RWPE1 (cell line): ENCODE data around the gene GDI2.

Experiments used
- CTCF ChIA-PET: fragments of 350-600 bp; sonication (Branson Sonifier 250); formaldehyde crosslinking; extraction: SDS; loops from one replicate; lab custom pipeline; 2021; lab: Yijun Ruan, JAX
- POLR2A ChIA-PET: fragments of 400-600 bp; formaldehyde crosslinking; extraction: SDS; loops from one replicate; lab custom pipeline; 2020; ENCODE audit warnings: antibody characterized with exemption; ENCODE audit not compliant: low non-redundant PET; lab: Yijun Ruan, JAX
- DNase-seq: peaks from one replicate; pipeline ENCODE4 v3.0.0; 2012; ENCODE audit warnings: low spot score
- H3K27ac ChIP-seq: fragments of 450-650 bp; 2 replicates; pipeline ENCODE4 v1.5.1; 2017
- CTCF ChIP-seq: fragments of 450-650 bp; conservative IDR thresholded peaks from 2 replicates; pipeline ENCODE4 v1.5.1; 2017; ENCODE audit warnings: low read depth, mild to moderate bottlenecking

Gene GDI2

DNA sequence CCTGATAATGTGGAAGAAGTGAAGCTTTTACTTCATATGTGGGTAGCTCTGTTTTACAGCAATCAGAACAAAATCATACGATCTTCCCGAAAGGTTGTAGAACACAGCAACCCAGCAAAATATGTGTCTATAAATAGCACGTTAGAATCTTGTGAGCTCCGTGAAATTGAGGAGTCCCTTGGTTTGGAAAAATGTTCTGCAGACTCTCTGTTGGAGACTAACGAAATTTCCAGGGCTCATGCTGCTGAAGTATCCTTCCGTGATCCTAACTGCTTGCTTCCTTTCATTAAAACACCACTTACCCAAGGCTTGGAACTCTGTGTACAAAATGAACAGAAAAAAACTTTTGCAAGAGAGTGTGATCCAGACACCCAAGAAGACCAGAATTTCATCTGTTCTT lies 71.1 kb downstream of the GDI2 start:
- no peak for DNase-seq
- no peak for TF ChIP-seq CTCF
- POLR2A ChIA-PET = interaction anchor here (0.7 kb wide), 1 partner anchor 148 kb away, joined by 5 read pairs; the partner anchor contains the start of gene ANKRD16
- CTCF ChIA-PET = interaction anchor here (0.5 kb wide), 1 partner anchor 546 kb away, joined by 3 read pairs; no protein-coding TSS in a partner anchor
- no peak overlapping the region for H3K27ac ChIP-seq

GRCh38 chr10:5741276-5741675 lies 72.0 kb downstream of the GDI2 start:
- ChIA-PET POLR2A (no interaction called here), CTCF (no interaction called here)
- TF ChIP-seq CTCF = no peak
- no peak for DNase-seq
- no peak overlapping the region for H3K27ac ChIP-seq

- H3K27ac ChIP-seq = no peak overlapping the region
- no peak for TF ChIP-seq CTCF
- no peak for DNase-seq
- ChIA-PET CTCF (no interaction called here), POLR2A (no interaction called here)
Measured at GRCh38 chr10:5738427-5738826, 74.8 kb downstream of the GDI2 start.

DNA sequence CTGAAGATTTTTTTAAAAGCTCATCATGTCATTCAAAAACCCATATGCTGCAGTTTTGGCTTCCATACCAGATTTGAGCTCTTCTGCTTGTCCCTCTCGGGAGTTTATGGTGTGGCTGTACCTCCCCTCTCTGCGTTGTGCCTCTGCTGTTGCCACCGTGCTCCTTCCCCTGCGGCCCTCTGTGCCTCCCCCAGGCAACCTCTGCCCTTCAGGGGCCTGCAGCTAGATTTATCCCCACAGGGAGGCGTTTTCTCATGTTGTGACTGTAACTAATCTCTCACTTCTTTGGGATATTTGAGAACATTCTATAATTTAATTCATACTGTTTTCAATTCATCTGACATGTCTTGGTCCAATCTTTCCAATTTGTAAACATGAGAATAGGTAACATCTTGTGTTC lies 75.9 kb downstream of the GDI2 start:
- no peak overlapping the region for H3K27ac ChIP-seq
- ChIA-PET POLR2A (interaction anchor here (0.7 kb wide), 1 partner anchor 29 kb away, joined by 3 read pairs; no protein-coding TSS in a partner anchor), CTCF (no interaction called here)
- DNase-seq = no peak
- TF ChIP-seq CTCF = no peak

GRCh38 chr10:5736591-5736990 lies 76.6 kb downstream of the GDI2 start:
- no peak overlapping the region for H3K27ac ChIP-seq
- CTCF ChIA-PET = no interaction called here
- no peak for DNase-seq
- no peak for TF ChIP-seq CTCF
- POLR2A ChIA-PET = no interaction called here

DNA sequence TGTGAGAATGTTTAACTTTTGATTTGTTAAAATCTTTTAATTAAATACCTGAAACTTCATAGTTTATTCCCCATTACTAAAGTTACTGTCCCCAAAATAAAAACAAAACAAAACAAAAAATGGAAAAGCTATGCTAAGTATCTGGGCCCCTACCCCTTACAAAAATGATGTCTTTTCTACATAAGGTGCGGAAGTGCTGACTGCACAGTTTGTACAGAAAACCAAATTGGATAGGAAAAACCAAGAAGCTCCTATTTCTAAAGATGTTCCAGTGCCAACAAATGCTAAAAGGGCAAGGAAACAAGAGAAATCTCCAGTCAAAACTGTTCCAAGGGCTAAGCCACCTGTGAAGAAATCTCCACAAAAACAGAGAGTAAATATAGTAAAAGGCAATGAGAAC lies 78.1 kb downstream of the GDI2 start:
- POLR2A ChIA-PET = no interaction called here
- TF ChIP-seq CTCF = no peak
- no peak for DNase-seq
- CTCF ChIA-PET = interaction anchor here (0.6 to 0.7 kb wide), 2 partner anchors 664 to 1720 kb away, joined by 3 read pairs; no protein-coding TSS in a partner anchor
- no peak overlapping the region for H3K27ac ChIP-seq
